Activated effector memory CD4-positive, alpha-beta T cell treated with anti-CD3 and anti-CD28 coated beads, Interleukin-2, amount 50 U/mL, for 16 hours (primary cell): ENCODE results near the gene NCOR2.

Experiments used
- DNase-seq: peaks from one replicate; pipeline ENCODE4 v3.0.0-alpha.2; 2020

The NCOR2 gene

DNA sequence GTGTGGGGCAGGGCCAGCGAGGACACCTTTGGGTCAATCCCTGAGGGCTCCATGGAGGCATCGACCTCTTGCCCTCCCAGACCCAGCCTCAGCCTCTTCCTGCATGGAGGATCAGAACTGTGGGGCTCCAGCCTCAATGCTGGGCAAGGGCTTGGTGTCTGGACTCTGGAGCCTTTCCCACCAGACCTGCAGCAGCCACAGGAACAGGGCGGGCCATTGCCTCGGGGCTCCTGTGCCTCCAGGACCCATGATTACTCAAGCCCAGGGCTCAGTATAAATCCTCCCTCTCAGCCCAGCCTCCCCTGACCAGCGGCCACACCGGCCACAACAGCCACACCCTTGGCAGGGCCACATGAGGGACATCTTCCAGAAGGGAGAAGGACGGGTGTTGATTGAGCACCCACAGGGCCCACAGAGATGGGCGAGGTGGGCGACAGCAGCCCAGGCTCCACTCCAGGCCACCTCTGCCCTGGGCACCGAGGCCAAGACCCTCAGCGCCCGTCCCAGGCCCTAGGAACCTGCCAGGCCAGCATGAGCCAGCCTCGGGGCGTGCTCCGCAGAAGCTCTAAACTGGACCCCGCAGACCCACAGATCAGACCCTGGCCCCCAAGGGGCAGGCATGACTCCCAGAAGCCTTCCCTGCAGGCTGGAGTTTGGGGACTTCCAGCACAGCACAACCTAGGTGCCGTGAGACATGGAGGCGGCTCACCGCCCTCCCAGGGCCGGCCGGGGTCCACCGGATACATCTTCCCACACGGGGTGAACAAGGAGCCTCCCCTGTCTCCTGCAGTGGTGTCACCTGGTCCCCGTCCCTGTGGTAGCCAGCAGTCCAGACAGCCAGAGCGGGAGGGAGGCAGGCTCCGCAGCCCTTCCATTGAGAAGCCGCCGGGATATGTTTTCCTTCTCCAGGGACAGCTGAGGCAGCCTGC lies 25.1 kb downstream of the NCOR2 start:
- no peak for DNase-seq

DNA sequence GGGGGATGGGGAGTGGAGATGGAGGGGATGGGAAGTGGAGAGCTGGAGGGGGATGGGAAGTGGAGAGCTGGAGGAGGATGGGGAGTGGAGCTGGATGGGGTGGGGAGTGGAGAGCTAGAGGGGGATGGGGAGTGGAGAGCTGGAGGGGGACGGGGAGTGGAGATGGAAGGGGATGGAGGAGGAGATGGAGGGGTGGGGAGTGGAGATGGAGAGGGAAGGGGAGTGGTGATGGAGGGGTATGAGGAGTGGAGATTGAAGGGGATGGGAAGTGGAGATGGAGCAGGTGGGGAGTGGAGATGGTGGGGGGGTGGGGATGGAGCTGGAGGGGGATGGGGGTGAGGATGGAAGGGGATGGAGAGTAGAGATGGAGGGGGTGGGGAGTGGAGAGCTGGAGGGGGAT lies 26.1 kb downstream of the NCOR2 start:
- no peak for DNase-seq

DNA sequence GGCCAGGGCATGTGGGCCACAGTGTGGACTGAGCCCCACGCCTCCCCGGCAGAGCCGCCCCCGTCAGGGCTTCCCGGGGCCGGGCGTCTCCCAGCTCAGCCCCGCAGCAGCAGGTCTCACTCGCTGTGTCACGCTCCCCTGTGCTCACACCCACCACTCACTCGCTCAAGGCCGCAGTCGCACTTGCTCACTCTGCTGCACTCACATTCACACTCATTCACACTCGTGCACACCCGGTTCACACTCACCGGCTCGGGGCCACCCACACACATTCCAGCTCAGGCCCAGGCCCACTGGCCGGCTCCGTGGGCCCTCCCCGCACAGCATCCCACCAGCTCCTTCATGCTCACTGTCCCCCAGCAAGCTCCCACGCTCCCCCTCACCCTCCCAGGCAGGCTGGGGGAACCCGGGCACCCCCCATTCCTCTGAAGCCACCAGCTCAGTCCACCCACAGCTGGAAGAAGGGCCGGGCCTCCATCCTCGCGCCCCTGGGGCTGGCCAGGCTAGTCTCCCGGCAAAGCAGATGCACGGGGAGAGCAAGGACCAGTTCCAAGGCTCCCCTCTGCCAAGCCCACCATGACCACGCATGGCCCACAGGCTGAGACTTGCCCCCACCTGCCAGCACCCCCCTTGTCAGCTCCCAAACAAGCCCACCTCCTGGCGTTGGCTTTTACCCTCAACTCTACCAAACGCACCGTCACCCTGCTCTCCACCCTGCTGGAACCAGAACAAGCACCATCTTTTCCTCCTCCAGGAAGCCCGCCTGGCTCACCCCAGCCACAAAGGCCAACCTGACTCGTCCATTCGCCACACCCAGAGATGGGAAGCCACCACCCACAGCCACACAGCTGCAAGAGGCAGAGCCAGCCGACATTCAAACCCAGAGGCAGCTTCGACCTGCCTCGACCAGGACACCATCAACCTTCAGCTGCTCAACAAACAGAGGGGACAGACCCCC lies 28.0 kb downstream of the NCOR2 start:
- no peak for DNase-seq

DNA sequence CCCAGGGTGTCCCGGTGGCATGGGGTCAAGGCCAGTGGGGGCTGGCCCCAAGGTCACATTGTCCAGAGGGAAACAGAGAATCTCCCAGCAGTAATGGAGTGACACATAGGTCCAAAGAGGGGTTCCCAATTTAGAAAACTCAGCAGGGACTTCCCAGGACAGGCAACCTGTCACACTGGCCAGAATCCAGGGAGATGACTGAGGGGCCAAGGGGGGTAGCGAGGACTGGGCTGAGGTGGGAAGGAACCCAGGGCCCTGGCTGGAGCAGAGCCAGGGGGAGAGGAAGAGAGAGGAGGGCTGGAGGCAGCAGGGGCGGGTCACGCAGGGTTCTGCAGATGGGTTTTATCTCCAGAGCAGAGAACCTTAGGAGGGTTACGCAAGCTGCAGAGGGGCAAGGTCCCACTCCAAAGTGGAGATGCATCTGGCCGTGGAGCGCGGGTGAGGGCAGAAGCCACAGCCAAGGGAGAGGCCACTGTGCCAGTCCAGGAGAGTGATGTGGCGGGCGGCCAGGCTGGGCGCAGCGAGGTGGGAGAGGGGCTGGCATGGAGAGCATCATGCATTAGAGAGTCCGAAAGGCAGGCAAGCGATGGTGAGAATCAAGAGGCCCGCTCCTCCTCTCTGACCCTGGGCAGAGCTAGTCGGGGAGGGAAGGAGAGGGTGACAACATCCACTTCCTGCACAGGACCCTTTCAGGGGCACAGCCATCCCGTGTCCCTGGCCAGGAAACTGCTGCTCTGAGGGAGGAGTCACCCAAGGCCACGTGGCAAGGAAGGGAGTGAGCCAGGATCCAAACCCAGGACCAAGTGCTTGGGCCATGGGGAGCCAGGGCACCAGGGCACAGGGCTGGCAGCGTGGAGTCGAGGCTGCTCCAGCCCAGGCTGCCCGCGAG lies 29.0 kb downstream of the NCOR2 start:
- DNase-seq: no peak

DNA sequence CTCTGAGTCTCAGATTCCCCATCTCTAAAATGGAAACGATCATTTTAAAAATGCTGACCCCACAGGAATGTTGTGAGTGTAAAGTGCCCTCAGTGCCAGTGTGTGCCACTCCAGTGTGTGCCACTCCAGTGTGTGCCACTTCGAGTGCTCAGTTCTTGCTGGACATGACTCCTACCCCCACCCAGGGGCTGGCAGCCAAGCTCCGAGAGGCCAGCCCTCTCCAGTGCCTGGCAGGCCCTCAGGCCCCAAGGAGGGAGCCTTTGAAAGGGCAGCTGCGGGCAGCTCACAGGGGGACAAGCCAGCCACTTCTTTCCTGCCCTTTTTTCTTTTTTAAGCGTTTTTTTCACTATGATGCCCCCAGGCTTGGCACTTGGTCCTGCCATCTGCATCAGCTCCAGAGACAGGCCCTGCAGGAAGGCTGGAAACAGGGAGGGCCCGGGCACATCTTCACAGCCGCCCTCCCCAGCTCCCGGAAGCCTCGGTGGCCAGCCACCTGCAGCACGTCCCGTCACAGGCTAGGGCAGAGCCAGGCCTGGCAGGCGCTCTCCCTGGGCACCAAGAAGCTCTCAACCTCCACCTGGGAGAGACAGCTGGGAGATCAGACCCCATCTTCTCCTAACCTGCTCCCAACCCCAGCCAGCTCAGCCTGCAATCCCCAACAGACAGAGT lies 29.8 kb downstream of the NCOR2 start:
- no peak for DNase-seq

DNA sequence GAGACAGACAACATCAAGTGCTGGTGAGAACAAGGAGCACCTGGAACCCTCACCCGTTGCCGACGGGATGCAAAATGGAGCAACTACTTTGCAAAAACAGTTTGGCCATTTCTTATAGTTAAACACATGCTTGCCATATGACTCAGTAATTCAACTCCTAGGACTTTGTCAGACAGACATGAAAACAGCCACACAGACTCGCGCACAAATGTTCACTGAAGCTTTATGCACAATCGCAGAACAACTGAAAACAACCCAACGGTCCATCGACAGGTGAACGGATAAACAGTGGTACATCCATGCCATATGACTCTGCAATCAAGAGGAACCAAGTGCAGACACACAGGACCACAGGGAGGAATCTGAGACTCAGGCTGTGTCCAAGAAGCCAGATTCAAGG lies 30.8 kb downstream of the NCOR2 start:
- DNase-seq: no peak

DNA sequence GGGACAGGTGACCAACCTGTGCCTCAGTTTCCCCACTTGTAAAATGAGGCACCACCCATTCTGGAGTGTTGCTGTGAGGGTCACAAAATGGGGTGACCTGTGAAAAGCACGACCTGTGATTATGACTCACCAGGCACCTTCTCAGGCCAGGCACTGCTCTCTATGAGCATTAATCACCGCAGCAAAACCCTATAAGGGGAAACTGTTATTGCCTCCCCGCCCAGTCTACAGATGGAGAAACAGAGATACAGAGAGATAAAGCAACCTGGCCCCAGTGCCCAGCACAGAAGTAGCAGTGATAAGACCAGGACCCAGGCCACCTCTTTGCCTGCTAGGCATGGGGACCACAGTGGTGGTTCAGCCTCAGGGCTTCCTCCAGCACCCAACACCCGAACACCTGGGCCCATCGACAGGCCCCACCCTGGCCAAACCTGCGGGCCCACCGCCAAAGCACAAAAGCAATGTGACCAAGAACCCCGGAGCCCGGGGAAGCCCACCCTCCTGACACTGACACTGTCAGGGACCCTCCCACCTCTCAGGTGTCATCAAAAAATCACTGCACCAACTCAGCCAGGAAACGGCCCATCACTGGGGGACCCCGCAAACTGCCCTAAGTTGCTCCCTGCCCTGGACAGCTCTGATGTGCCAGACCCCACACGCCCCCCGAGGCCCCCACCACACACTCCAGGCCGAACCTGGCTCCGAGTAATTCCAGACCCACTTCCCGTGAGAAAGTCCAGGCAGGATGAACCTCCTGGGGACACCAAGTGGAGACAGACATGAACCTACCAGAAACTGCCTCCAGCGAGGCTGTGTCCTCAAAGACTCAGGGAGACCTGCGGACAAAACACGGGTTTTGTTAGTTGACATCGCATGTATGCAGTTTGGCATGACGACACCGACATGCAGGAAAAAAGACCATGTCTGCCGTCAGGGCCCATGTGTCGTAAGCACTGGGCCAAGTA lies 32.4 kb downstream of the NCOR2 start:
- DNase-seq: no peak

DNA sequence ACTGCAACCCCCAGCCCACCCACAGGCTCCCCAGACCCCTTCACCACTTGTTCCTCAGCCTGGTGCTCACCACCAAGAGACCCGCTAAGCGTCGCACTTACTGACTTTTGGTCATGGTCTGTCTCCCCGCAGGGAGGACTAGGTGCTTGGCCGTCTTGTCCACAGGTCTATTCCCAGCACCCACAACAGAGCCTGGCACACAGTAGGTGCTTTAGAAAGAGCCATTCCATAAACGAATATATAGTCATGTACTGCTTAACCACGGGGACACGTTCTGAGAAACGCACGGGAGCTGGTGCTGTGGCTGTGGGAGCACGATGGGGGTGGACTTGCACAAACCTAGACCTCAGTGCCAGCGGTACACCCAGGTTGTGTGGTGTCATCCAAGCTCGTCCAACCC lies 34.0 kb downstream of the NCOR2 start:
- DNase-seq: no peak

DNA sequence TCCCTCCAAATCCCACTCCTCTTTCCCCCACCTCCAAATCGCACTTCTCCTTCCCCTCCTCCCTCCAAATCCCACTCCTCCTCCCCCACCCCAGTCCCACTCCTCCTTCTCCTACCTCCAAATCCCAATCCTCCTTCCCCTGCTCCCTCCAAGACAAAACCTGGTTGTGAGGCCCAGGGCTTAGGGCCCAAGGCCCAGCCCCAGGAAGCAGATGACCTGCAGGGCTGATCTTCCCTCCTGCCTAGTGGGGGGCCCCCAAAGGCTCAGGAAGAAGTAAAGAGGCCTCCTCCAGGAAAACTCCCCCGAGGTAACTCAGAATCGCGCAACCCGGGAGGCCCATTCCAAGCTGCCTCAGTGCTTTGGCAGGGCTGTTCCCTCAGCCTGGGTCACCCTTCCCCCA lies 34.4 kb downstream of the NCOR2 start:
- no peak for DNase-seq

DNA sequence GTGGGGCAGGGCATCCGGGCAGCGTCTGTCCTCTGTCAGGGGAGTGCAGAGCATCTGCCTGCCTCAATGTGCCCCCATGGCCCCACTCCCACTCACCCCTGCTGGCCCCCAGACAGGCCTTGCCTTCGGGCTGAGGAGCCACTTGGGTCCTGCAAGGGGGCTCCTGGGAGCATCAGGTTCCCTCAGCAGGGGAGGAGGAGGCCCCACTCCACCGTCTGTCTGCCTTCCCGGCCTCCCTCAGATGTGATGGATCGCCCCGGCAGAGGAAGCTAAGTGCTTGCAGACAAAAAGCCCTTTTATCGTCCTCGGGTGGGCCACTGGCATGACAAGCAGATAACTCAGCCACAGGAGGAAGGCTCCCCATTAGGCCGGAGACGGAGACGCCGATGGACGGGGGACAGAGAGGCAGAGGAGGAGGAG lies 35.1 kb downstream of the NCOR2 start:
- no peak for DNase-seq

DNA sequence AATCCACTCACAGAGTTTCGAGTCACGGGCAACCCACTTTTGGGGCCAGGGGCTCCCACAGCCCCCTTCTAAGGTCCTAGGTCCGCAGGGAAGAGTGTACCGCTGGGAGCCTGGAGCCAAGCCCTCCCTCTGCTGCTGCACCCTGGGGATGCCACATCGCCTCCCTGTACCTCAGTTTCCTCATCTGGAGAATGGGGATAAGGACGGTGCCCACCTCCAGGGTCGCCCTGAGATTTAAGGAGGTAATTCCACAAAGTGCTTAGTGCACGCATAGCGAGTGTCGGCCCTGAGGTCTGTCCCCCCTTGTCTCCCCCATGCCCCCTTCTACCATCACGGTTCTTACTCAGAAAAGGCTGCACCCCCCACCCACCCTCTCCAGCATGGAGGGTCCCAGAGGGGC lies 35.5 kb downstream of the NCOR2 start:
- DNase-seq: no peak

DNA sequence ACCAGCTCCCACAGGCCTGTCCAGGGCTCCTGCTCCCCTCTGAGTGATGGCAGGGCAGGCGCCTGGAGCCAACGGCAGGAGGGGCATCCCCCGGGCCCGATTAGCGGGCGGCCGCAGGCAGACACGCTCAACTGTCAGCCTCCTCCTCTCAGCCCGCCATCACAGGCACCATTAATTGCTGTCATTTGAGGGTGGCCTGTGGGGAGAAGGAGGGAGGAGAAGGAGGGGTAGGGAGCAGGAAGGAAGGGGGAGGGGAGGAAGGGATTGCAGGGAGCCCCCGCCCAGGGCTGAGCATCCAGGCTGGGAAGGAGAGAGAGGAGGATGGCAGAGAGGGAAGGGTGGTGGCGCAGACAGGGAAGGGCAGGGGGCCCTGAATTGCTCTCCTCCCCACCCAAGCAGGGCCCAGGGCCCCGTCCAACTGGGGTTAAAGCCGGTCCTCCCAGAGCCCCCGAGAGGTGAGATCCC lies 36.1 kb downstream of the NCOR2 start:
- no peak for DNase-seq

DNA sequence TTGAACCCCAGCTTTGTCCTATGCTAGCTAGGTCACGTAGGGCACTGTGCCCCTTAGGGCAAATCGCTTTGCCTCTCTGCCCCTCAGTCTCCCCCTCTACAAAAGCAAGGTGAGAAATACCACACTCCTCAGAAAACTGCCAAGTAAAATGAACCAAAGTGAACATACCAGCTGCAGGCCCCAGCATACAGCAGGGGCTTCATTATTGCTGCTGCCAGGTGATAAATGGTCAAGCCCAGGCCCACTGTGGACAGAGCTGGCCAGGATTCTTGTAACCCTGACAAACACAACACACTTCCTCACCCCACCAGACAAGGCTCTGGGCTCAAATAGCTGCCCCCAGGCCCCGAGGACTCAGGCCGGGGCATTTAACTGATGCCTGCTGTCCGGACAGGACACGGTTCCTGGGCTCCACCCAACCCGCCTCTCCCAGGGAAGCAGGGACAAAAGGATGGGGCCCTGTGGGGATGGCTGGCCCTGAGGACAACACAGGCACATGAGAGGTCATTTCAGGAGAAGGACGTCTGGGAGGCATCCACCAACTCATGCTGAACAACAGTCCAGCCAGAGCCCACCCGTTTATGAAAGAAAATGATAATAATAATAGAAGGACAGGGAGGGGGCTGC lies 36.7 kb downstream of the NCOR2 start:
- no peak for DNase-seq

DNA sequence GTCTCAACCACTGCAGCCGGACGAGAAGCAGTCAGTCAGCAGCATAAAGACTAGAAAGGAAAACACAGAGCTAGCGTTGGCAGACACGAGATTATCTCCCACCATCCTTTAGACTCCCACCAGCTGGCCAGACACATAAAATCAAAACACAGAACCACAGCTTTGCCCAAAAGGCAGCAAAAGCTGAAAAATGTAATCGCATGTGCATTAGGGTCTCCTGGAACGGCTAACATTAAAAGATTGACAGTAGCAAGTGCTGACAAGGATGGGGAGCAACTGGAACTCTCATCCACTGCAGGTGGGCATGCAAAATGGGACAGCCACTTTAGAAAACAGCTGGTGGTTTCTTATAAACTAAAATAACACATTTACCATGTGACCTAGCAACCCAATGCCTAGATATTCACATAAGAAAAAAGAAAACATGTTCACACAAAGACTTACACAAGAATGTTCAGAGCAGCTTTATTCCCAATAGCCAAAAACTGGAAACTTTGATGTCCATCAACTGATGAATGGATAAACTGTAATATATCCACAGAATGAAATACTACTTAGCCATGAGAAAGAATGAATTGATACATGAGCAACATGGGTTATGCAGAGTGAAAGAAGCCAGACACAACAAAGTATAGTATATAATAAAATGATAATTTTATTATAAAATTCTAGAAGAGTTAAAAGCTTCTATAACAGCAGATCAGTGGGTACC lies 37.7 kb downstream of the NCOR2 start:
- no peak for DNase-seq

DNA sequence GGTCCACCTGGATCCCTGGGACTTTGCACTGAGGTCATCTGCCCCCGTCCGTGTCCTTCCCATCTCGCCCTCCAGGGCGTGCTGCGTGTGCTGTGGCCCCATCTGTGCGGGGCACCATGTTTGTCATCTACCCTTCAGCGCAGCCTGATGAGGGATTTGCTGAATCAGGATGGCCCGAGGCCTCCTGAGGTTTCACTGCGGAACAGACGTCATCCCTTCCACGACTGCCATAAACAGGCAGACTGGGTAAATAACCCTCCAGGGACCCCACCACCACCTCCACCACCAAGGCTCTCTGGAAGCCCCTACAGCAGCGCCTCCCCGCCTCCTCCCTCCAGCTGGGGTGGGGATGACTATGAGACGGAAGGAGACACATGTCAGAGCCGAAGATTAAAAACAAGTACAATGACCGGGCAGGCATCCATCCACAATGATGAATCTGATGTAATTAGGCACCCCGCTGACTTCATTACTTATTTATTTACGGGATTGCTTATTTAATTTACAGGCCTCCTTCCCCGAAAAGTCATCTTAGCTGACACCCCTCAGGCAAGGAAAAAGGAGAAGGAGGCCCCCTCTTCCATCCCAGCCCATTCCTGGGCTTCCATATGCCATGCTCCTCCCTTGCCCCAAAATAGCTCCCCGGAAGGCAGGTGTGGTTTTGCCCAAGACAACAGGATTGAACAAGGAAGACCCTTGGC lies 39.4 kb downstream of the NCOR2 start:
- DNase-seq: no peak

DNA sequence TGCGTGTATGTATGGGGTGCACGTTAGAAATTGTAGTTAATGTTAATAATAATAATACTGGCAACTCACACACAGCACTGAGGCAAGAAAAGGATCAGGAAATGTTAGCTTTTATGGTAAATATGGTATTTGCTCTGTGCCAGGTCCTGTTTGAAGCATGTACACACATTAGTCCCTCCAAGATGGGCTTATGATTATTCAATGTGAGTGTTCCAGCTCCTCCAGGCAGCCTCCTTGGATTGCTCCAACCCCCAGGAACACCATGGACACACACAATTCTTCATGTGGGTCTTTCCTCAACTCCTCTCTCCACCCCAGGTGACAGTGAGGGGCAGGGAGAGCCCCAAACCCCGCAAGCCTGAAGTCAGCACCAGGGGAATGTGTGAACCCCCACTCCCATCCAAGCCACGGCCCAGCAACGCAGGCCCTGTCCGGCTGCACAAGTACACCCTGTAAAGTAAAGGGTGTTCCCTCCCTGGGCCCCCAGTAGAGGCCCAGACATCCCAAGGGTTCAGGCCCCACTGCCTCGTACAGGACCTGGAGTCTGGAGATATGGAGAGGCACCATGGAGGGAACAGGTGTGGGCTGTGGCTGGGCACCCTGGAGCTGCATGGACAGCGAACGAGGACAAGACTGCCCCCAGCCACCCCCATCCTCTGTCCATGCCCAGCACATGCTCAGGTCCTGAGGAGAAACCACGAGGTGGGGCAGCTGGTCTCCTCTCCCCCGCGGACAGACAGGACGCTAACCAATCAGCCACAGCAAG lies 41.3 kb downstream of the NCOR2 start:
- DNase-seq: no peak

DNA sequence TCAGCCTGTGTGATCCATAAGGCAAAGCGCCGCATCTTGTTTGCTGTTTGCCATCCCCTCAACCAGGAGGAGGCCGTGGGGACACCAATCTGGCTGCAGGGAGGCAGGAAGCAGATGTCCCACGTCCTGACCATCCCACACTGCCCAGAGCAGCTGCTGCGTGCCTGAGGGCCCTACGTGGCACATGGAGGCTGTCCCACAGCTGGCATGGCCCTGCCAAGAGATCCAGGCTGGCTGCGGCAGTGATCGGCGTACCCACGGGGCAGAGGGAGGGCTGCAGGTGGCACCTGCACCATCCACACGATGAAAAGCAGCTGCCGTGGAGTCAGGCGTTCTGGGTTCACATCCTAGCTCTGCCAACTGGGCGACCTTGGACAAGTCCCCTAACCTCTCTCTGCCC lies 42.0 kb downstream of the NCOR2 start:
- no peak for DNase-seq

DNA sequence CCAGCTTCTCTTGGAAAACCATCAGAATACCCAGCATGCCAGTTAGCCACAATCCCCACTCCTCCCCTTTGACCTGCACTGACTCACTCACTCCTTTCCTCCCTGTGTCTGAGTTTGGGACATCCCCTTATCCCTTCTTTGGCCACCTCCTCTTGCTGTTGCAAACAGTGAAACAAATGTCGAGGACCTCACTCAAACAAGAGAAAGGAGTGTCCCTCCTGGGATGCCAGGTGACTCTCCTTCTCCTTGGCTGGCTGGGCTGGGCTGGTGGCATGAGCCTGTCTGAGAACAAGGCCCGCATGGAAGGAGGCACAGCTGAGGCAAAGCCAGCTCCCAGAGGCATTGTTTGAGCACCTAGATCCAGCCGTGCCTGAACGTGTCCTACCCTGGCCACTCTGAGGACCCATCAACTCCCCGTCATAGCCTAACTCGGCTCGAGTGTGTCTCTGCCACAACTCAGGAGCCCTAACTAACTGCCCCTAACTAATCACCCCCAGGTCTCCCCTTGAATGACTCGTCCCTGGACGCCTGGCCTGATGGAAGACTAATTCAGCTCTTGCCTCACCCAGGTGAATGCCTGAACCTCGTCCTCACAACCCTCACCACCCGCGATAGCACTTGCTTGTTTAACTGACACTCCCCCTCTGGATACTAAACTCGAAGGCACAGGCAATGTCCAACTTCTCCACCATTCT lies 43.0 kb downstream of the NCOR2 start:
- no peak for DNase-seq
